Adrenal gland (tissue), 5 donors: ENCODE data around the gene PNPLA5.

Experiments used
- CTCF ChIP-seq, 6 experiments: fragments of 450-650 bp in 4 of 6; fragments of 200-600 bp in 2 of 6; sonication (generic) in 1 of 6; IDR thresholded peaks; 1 replicate in 5 of 6; 2 replicates in 1 of 6; pipeline versions ENCODE4 v1.5.1 to v1.8.0; 2016 to 2021; ENCODE audit warnings: antibody characterized with exemption in 6 of 6, mild to moderate bottlenecking in 2 of 6, moderate library complexity in 1 of 6
- POLR2A ChIP-seq, 2 donors: fragments of 450-650 bp; IDR thresholded peaks; one replicate each; pipeline ENCODE4 v1.6.1; 2017; ENCODE audit warnings: antibody characterized with exemption in 2 of 2, mild to moderate bottlenecking in 2 of 2, moderate library complexity in 1 of 2
- donor health status: DM: no; HTN: no; CAD: no.

- TF ChIP-seq POLR2A (IDR thresholded peaks at IDR 0.05) (no peak), CTCF (IDR thresholded peaks at IDR 0.05) (no peak)
Measured at GRCh38 chr22:43841742-43842141, 50.1 kb downstream of the PNPLA5 start.
